Testis (tissue), 3 donors: ENCODE results near the gene TBKBP1. TPM values are rescaled to one million over a fixed set of nuclear protein-coding genes. Genes with fewer than 3 reads are reported as not detected.
A peak's percentile ranks its signal among the peaks of the same experiment; 100 is the strongest.

Experiments
- DNase-seq: peaks from one replicate; pipeline ENCODE4 v3.0.0-alpha.2; 2019
- H3K27ac ChIP-seq, 2 donors: fragments of 200-600 bp; sonication (generic); one replicate each; pipeline ENCODE4 v1.5.1; 2019
- H3K27me3 ChIP-seq: fragments of 200-600 bp; sonication (generic); one replicate; pipeline ENCODE4 v1.5.1; 2019
- H3K36me3 ChIP-seq: fragments of 200-600 bp; sonication (generic); one replicate; pipeline ENCODE4 v1.5.1; 2017; ENCODE audit warnings: low read depth; ENCODE audit errors: missing control alignments
- H3K4me1 ChIP-seq: fragments of 200-600 bp; sonication (generic); one replicate; pipeline ENCODE4 v1.5.1; 2019
- H3K4me3 ChIP-seq, 2 donors: fragments of 200-600 bp; sonication (generic); one replicate each; pipeline ENCODE4 v1.5.1; 2017 to 2019
- H3K9me3 ChIP-seq: fragments of 200-600 bp; sonication (generic); one replicate; pipeline ENCODE4 v1.5.1; 2017
- POLR2A ChIP-seq: fragments of 450-650 bp; IDR thresholded peaks from one replicate; pipeline ENCODE4 v1.6.1; 2017; ENCODE audit warnings: antibody characterized with exemption, mild to moderate bottlenecking, moderate library complexity
- WGBS, 2 donors: methylation state at CpG; one replicate each; pipeline ENCODE4 v1.1.5; 2018; 5-methylcytosine and 5-hydroxymethylcytosine counted together
- intact Hi-C: fragments of 100-400 bp; cut with DNase I; formaldehyde crosslinking; loops from one replicate; pipeline ENCODE4 v1.15.1; 2023; ENCODE audit warnings: low total_unique reads
- polyA plus RNA-seq: library from polyadenylated mRNA; stranded (reverse); fragments of 350-450 nt; fragmentation: Illumina TruSeq; extraction: RNeasy Lipid Tissue Mini Kit (QIAGEN cat#74804); gene quantifications from one replicate; pipeline ENCODE4 v1.2.3, GENCODE V29; 2014; ENCODE audit warnings: low read depth, low replicate concordance; ENCODE audit not compliant: insufficient read depth
- total RNA-seq, 2 donors: library from RNA; depleted of rRNA; stranded (reverse); fragments of >200 nt; gene quantifications; one replicate each; pipeline ENCODE4 v1.2.3, GENCODE V29; 2016
- TF ChIP-seq, protein P1 (sequence below), 3 experiments: fragments of 450-650 bp in 2 of 3; fragments of 200-600 bp in 1 of 3; sonication (generic) in 1 of 3; IDR thresholded peaks; one replicate each; pipeline ENCODE4 v1.5.1; 2016 to 2019; ENCODE audit warnings: antibody characterized with exemption in 3 of 3, mild to moderate bottlenecking in 2 of 3, moderate library complexity in 1 of 3

The TBKBP1 gene
- total and polyA plus RNA-seq, 3 donors from 2014 or later: 21.9 to 23.3 (median 23.3) TPM

DNA sequence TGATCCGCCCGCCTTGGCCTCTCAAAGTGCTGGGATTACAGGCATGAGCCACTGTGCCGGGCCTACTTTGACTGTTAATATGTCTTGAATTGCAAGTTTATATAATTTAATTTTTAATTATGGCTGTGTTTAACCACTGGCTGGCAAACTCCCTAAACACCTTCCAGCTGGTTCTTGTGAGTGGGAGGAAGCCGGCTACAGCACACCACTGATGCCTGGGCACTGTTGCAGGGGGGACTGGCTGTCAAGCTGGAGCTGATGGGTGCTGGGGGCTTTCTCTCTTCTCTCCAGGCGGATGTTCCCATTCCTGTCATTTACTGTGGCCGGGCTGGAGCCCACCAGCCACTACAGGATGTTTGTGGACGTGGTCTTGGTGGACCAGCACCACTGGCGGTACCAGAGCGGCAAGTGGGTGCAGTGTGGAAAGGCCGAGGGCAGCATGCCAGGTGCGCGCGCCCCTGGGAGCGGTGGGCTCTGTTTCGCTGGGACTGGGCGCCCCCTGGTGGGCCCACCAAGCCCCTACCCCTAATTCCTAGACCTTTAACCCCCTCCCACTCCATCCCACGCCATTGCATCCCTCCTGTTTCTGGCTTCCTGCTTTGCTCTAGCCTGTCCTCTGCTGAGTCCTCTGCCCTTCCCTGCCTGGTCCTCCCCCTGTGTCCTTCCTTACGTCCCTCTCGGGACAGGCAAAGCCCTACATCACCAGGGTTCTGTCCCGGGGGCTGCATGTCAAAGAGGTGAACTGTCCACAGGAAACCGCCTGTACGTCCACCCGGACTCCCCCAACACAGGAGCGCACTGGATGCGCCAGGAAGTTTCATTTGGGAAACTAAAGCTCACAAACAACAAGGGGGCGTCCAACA, 48.6 kb downstream of the TBKBP1 start:
- TF ChIP-seq, protein P1, sequence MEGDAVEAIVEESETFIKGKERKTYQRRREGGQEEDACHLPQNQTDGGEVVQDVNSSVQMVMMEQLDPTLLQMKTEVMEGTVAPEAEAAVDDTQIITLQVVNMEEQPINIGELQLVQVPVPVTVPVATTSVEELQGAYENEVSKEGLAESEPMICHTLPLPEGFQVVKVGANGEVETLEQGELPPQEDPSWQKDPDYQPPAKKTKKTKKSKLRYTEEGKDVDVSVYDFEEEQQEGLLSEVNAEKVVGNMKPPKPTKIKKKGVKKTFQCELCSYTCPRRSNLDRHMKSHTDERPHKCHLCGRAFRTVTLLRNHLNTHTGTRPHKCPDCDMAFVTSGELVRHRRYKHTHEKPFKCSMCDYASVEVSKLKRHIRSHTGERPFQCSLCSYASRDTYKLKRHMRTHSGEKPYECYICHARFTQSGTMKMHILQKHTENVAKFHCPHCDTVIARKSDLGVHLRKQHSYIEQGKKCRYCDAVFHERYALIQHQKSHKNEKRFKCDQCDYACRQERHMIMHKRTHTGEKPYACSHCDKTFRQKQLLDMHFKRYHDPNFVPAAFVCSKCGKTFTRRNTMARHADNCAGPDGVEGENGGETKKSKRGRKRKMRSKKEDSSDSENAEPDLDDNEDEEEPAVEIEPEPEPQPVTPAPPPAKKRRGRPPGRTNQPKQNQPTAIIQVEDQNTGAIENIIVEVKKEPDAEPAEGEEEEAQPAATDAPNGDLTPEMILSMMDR (IDR thresholded peaks at IDR 0.05): peak in 1 of 3 experiments; percentile 18
- TF ChIP-seq POLR2A: no peak
- no peak overlapping the region for H3K4me3 ChIP-seq
- no peaks in the 10 kb centered on the region for H3K27me3 ChIP-seq
- intact Hi-C loops: no loop called here
- H3K27ac ChIP-seq: no peak overlapping the region
- no peaks in the 10 kb centered on the region for H3K4me1 ChIP-seq
- H3K9me3 ChIP-seq: no peaks in the 10 kb centered on the region
- no peaks in the 10 kb centered on the region for H3K36me3 ChIP-seq
- no peak for DNase-seq
- 40 to 46% methylated on average over 16 to 26 of the region's 26 CpGs for WGBS, 2 donors

DNA sequence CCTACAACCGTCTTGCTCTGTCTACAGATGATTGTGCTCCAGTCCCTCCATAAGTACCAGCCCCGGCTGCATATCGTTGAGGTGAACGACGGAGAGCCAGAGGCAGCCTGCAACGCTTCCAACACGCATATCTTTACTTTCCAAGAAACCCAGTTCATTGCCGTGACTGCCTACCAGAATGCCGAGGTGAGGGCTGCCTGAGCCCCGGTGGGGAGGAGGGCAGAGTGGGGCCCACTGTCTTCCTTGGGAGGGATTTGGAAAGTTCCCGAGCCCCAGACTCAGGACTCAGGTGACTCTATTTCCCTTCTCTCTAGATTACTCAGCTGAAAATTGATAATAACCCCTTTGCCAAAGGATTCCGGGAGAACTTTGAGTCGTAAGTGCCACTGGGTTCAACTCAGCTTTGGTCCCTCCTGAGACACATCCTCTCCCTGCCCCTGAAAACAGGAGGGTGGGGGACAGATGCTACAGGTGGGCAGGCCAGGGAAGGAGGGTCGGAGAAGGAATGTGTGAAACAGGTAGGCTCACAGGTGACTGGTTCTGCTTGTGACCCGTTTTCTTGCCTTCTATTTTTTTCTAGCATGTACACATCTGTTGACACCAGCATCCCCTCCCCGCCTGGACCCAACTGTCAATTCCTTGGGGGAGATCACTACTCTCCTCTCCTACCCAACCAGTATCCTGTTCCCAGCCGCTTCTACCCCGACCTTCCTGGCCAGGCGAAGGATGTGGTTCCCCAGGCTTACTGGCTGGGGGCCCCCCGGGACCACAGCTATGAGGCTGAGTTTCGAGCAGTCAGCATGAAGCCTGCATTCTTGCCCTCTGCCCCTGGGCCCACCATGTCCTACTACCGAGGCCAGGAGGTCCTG, 50.4 kb downstream of the TBKBP1 start:
- H3K4me1 ChIP-seq: no peaks in the 10 kb centered on the region
- TF ChIP-seq, protein P1 (IDR thresholded peaks at IDR 0.05): no peak
- intact Hi-C loops: no loop called here
- H3K27ac ChIP-seq: no peak overlapping the region
- H3K36me3 ChIP-seq: no peaks in the 10 kb centered on the region
- no peak overlapping the region for H3K4me3 ChIP-seq
- WGBS, 2 donors: 68 to 72% methylated on average over 21 to 22 of the region's 22 CpGs
- no peaks in the 10 kb centered on the region for H3K9me3 ChIP-seq
- DNase-seq: no peak
- no peaks in the 10 kb centered on the region for H3K27me3 ChIP-seq

DNA sequence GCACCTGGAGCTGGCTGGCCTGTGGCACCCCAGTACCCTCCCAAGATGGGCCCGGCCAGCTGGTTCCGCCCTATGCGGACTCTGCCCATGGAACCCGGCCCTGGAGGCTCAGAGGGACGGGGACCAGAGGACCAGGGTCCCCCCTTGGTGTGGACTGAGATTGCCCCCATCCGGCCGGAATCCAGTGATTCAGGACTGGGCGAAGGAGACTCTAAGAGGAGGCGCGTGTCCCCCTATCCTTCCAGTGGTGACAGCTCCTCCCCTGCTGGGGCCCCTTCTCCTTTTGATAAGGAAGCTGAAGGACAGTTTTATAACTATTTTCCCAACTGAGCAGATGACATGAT, 51.0 kb downstream of the TBKBP1 start:
- intact Hi-C loops: no loop called here
- Histone ChIP-seq H3K27ac (no peak overlapping the region), H3K36me3 (no peaks in the 10 kb centered on the region), H3K27me3 (no peaks in the 10 kb centered on the region), H3K4me1 (no peaks in the 10 kb centered on the region), H3K4me3 (no peak overlapping the region), H3K9me3 (no peaks in the 10 kb centered on the region)
- TF ChIP-seq, protein P1 (IDR thresholded peaks at IDR 0.05): no peak
- no peak for TF ChIP-seq POLR2A
- no peak for DNase-seq
- WGBS, 2 donors: 66 to 71% methylated on average over 5 to 10 of the region's 10 CpGs

DNA sequence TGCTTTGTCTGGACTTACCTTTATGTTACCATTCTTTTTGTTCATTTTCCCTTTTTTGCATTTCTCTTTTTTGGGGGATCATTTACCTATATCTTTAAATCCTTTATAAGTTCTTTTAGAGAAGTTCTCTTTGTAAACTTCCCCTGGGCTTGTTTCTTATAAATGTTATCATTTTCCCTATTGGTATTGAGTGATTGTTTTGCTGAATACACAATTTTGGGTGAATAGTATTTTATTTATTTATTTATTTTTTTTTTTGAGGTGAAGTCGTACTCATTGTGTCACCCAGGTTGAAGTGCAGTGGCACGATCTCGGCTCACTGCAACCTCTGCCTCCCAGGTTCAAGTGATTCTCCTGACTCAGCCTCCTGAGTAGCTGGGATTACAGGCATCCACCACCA, 57.5 kb downstream of the TBKBP1 start:
- TF ChIP-seq, protein P1 (IDR thresholded peaks at IDR 0.05): no peak
- TF ChIP-seq POLR2A: no peak
- no peak overlapping the region for H3K4me3 ChIP-seq
- intact Hi-C loops: no loop called here
- no peak overlapping the region for H3K27ac ChIP-seq
- H3K36me3 ChIP-seq: no peaks in the 10 kb centered on the region
- H3K27me3 ChIP-seq: no peaks in the 10 kb centered on the region
- DNase-seq: no peak
- H3K9me3 ChIP-seq: no peaks in the 10 kb centered on the region
- H3K4me1 ChIP-seq: no peaks in the 10 kb centered on the region
- WGBS, 2 donors: 86 to 95% methylated on average over 3 of the region's 3 CpGs
